ENCODE data around the gene GIPC1.

DNA sequence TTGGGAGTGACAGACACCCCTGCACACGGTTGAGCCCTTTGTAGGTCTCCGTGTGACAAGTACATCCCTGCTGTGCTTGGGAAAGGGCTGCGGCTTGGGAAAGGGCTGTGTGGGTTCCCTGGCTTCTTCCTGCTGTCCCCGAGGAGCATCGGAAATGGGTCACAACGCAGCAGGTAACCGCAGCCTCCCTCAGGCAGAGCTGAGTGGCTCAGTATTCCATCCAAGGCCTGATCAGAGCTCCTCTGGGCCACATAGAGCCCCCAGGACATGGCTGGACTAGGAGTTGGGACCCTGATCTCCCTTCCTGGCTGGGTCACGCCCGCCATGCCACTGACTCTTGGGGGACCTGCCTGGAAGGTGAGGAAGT, 49.8 kb upstream of the GIPC1 start:
- TF ChIP-seq CTCF (IDR thresholded peaks at IDR 0.05) (no peak), POLR2A (IDR thresholded peaks at IDR 0.05) (no peak)

All from right lobe of liver (tissue), 4 donors.